GM12892 (cell line): Measurements from ENCODE around the gene WDR41.

Experiments
- DNase-seq: peaks from one replicate; pipeline ENCODE4 v3.0.0; 2011; ENCODE audit not compliant: insufficient read length
- FAIRE-seq: peaks from 2 replicates; lab custom pipeline; 2011; peaks lifted over from hg19 to GRCh38; lab: Jason Lieb, UNC
- POLR2A ChIP-seq: IDR thresholded peaks from 2 replicates; pipeline ENCODE4 v1.6.1; 2011; ENCODE audit warnings: low read depth, low read length, control low read depth
- POLR2AphosphoS5 ChIP-seq: IDR thresholded peaks from 2 replicates; pipeline ENCODE4 v1.6.1; 2011; ENCODE audit warnings: low read depth, low read length, control low read depth
- TAF1 ChIP-seq: IDR thresholded peaks from 2 replicates; pipeline ENCODE4 v1.6.1; 2011; ENCODE audit warnings: low read depth, mild to moderate bottlenecking, control low read depth, low read length, borderline replicate concordance

Gene WDR41

GRCh38 chr5:77444356-77444755 is 47.8 kb downstream of the WDR41 start:
- DNase-seq (no peak), FAIRE-seq (no peak)
- TF ChIP-seq POLR2AphosphoS5 (no peak), TAF1 (no peak), POLR2A (no peak)

GRCh38 chr5:77443670-77444069 is 48.4 kb downstream of the WDR41 start:
- TF ChIP-seq TAF1 (no peak), POLR2A (no peak), POLR2AphosphoS5 (no peak)
- FAIRE-seq = no peak
- DNase-seq = no peak

DNA sequence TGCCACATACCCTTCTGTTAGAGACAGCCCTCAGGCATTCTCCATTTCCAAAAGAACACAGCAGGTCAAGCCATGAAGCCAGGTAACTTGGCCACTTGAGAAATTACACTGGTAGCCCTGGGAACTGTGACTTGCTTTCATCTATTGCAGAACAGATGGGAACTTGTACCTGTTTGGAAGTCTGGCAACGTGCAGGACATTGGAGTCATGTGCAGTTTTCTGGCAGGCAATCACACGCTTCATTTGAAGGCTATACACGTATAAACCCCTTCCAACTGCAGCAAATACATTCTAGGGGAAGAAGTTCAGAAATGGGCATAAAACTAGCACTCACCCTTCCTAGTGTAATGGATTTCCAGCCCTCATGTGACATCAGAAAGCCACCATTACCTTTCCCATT is 54.0 kb downstream of the WDR41 start:
- DNase-seq (no peak), FAIRE-seq (no peak)
- no peak for TF ChIP-seq POLR2A
- no peak for TF ChIP-seq POLR2AphosphoS5
- no peak for TF ChIP-seq TAF1

GRCh38 chr5:77437194-77437593 is 54.9 kb downstream of the WDR41 start:
- no peak for FAIRE-seq
- no peak for DNase-seq
- no peak for TF ChIP-seq TAF1
- TF ChIP-seq POLR2A = no peak
- no peak for TF ChIP-seq POLR2AphosphoS5

DNA sequence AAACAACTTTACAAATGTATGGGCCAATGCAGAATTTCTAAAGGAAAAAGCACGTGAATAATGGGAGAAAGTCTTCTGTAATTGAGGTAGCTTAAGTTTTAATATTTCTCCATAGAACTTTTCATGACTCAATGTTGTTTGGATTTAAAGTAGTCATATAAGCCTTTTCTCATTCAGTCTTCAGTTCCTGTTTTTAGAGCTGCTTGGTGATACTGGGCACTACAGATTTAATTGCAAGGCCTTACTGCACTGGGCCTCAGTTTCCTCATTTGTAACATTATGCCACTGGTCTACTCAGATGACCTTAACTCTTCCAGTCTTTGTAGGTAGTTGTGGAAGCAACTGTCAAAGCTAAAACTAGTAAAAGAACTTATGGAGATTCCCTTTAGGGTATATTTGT is 60.4 kb downstream of the WDR41 start:
- no peak for TF ChIP-seq POLR2AphosphoS5
- no peak for TF ChIP-seq TAF1
- no peak for TF ChIP-seq POLR2A
- DNase-seq (no peak), FAIRE-seq (no peak)

DNA sequence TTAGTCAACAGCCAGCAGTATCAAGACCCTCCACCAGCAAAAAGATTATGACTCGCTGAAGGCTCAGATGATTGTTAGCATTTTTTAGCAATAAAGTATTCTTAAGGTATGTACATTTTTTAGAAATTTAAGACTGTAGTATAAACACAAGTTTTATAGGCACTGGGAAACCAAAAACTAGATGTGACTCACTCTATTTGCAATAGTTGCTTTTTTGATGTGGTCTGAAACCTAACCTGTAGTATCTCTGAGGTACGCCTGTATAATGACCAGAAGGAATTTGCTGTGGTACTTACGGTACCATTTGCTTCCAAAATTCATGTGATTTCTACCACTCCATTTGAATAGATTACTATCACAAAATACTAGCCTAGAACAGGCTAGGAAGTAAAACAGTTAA is 60.8 kb downstream of the WDR41 start:
- FAIRE-seq = no peak
- no peak for DNase-seq

DNA sequence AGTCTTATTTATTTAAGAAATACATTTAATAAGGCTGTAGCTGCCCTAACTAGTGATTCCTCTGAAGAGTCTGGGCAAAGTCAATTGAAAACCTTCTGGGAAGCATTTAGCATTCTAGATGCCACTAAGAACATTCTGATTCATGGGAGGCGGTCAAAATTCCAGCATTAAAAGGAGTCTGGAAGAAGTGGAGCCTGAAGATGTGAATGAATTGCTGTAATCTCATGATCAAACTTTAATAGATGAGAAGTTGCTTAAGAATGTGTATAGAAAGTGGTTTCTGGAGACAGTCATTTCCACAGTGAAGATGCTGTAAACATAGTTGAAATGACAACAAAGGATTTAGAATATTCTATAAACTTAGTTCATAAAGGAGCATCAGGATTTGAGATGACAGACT is 61.4 kb downstream of the WDR41 start:
- DNase-seq (no peak), FAIRE-seq (no peak)
- TF ChIP-seq POLR2A = no peak
- TF ChIP-seq TAF1 = no peak
- no peak for TF ChIP-seq POLR2AphosphoS5

More for the DNA sequence above, 60.8 kb downstream of the WDR41 start:
- no peak for TF ChIP-seq TAF1
- TF ChIP-seq POLR2AphosphoS5 = no peak
- no peak for TF ChIP-seq POLR2A

GRCh38 chr5:77428526-77428925 is 63.6 kb downstream of the WDR41 start:
- DNase-seq (no peak), FAIRE-seq (no peak)

DNA sequence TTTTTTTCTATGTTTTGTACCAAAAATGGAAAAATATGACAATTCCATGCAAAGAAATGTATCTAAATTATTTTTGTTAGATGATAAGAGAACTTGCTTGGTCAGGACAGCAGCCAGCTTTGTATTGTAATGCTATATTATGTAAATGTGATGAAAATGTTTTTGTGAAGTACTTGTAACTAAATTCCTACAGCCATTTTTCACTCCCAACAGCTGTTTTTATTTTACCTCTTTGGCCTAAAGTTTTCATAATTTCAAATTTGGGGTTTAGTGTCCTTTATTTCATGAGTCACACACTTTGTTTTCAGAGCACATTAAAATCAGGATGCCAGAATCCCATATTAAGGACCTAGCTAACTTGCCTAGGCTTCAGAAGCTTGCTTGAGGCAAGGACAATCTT is 64.1 kb downstream of the WDR41 start:
- TF ChIP-seq POLR2AphosphoS5 (no peak), TAF1 (no peak), POLR2A (no peak)
- DNase-seq (no peak), FAIRE-seq (no peak)

More at GRCh38 chr5:77428526-77428925, 63.6 kb downstream of the WDR41 start:
- TF ChIP-seq TAF1 (no peak), POLR2A (no peak), POLR2AphosphoS5 (no peak)

- FAIRE-seq = no peak
- TF ChIP-seq POLR2A (no peak), TAF1 (no peak), POLR2AphosphoS5 (no peak)
These were observed 65.4 kb downstream of the WDR41 start for GRCh38 chr5:77426670-77427069.

DNA sequence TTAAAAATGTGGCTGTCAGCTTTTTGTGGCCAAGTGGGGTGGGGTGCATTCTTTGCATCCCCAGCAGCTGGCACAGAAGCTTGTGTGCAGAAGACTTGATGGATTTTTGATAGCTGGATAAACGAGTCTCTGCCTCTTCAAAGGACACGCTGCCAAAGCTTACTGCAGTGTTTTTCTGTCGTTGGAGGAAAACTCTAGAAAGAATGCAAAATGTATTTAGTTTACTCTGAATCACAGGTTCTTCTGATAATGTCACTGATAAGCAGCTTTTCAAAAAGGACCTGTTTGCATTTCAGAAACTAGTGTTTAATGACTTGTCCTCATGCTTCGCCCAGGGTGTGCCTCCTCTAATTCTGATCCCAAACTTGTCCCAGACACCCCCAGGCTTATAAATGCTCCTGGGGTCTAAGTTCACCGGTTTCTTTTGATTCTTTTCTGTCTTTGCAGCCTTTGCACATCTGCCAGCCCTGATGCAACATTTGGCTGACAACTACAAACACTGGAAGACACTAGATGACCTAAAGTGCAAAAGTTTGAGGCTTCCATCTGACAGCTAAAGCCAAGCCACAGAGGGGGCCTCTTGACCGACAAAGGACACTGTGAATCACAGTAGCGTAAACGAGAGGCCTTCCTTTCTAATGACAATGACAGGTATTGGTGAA is 66.0 kb downstream of the WDR41 start:
- no peak for FAIRE-seq
- TF ChIP-seq TAF1 (no peak), POLR2A (no peak), POLR2AphosphoS5 (no peak)
- no peak for DNase-seq

More at GRCh38 chr5:77426670-77427069, 65.4 kb downstream of the WDR41 start:
- no peak for DNase-seq

DNA sequence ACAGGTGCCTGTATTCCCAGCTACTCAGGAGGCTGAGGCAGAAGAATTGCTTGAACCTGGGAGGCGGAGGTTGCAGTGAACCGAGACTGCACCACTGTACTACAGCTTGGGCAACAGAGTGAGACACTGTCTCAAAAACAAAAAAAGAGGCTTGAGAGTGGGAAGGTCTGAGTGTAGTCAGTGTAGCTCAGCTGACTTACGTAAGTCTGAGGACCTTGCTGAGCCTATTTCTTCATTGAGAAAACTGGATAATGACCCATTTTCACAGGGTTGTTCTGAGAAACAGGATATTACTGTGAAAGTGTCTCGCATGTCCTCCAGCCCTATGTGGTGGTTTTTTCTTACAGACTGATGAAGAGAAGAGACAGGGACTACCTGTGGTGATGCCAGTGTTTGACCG is 66.7 kb downstream of the WDR41 start:
- TF ChIP-seq POLR2A (no peak), TAF1 (no peak), POLR2AphosphoS5 (no peak)
- DNase-seq = no peak
- no peak for FAIRE-seq

GRCh38 chr5:77424921-77425320 is 67.2 kb downstream of the WDR41 start:
- DNase-seq (no peak), FAIRE-seq (no peak)
- TF ChIP-seq POLR2A = no peak
